GM19468 (cell line): ENCODE measurements around the gene CCDC195.
A peak's percentile ranks its signal among the peaks of the same experiment; 100 is the strongest.

ENCODE experiments used
- ATAC-seq: cut with Tn5 transposase; IDR thresholded peaks from one replicate; pipeline ENCODE4 v1.9.1; 2021; ENCODE audit warnings: mild to moderate bottlenecking, moderate library complexity, moderate number of reproducible peaks; ENCODE audit not compliant: unreplicated experiment; ENCODE audit errors: extremely low read depth

The CCDC195 gene, protein sequence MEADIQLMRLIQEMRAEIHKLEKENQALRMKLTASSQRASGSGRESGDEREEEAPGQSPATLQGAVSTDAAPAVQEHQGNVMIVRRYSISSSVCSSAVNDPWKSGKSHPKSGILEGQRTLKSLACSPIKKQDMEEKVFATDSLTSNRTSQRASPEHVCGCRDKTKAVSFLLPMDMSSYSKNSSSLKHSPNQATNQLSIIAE

GRCh38 chr2:224716201-224716600 lies at the start of gene CCDC195:
Gene CCDC195 (minus strand): TSS chr2:224716365. CDS start chr2:224716365, 0 bp downstream.
- no peak for ATAC-seq

GRCh38 chr2:224764565-224765236 lies 48.5 kb upstream of the CCDC195 start:
- peak; percentile 16 for ATAC-seq

GRCh38 chr2:224757934-224758548 lies 41.9 kb upstream of the CCDC195 start:
- ATAC-seq: no peak

- ATAC-seq: no peak
Observed at GRCh38 chr2:224753743-224754540, 37.8 kb upstream of the CCDC195 start.

- no peak for ATAC-seq
Observed at GRCh38 chr2:224751996-224752698, 36.0 kb upstream of the CCDC195 start.

GRCh38 chr2:224749136-224749535 lies 33.0 kb upstream of the CCDC195 start:
- ATAC-seq: no peak

DNA sequence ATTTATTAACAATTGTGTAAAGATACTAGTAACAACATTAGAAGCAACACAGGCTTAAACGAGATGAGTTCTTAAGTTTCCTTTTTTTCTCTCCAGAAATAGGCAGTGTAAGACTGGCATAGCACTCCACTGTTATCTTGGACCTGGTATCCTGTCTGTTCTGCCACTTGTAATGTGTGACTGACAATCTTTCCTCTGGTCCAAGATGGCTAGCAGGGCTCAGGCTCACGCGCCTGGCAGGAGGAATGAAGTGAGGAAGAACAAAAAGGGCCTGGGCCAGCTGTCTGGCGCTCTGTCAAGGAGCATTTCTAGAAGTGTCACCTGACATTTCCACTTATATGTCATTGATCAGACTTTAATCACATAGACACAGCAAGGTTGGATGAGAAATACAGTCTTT lies 31.6 kb upstream of the CCDC195 start:
- ATAC-seq: no peak

GRCh38 chr2:224736227-224736626 lies 20.1 kb upstream of the CCDC195 start:
- no peak for ATAC-seq

DNA sequence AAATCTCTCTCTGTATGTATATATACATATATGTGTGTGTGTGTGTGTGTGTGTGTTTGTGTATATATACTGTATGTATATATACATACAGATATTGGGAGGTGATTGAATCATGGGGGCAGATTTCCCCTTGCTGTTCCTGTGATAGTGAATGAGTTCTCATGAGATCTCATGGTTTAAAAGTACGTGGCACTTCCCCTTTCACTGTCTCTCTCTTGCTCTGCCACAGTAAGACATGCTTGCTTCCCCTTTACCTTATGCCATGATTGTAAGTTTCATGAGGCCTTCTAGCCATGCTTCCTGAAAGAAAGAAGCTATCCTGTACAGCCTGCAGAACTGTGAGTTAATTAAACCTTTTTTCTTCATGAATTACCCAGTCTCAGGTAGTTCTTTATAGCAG lies 18.8 kb upstream of the CCDC195 start:
- no peak for ATAC-seq

DNA sequence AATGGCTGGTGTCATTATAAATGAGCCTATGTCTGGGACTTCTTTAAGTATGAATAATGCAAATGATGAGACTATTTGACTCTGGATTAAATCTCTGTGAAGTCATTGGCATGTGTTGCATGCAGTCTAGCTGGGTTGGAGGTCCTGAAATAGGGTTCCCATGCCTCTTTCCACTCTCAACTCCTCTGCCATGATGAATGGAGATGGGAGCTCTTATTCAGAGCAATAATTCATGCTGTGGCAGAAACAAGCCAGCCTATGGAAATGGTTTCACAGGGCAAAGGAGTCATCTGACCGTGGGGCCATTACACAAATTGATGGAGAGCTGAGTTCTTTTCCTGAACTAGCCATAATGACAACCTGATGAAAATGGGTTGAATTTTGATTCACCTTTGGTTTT lies 15.5 kb upstream of the CCDC195 start:
- ATAC-seq: no peak

- no peak for ATAC-seq
Observed at GRCh38 chr2:224729435-224729834, 13.3 kb upstream of the CCDC195 start.

GRCh38 chr2:224724331-224724730 lies 8.2 kb upstream of the CCDC195 start:
- ATAC-seq: no peak

GRCh38 chr2:224723586-224724217 lies 7.5 kb upstream of the CCDC195 start:
- no peak for ATAC-seq

DNA sequence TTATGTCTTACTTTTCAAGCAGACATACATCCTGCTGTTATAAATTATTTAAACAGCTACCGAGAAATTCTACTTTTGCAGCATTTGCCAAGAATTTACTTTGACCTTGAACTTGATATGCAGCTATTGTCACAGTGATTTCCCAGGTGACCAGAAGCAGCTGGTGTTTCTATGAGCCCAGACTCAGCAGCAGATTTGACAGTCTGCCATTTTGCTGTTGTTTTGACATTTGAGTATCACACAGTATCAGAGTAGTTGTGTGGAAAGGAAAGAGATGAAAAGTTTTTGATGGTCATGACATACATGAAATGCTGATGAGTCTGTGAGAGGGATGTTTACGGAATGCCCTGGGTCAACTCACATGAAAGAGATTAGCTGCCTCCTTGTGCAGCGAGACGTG lies 6.6 kb upstream of the CCDC195 start:
- no peak for ATAC-seq

DNA sequence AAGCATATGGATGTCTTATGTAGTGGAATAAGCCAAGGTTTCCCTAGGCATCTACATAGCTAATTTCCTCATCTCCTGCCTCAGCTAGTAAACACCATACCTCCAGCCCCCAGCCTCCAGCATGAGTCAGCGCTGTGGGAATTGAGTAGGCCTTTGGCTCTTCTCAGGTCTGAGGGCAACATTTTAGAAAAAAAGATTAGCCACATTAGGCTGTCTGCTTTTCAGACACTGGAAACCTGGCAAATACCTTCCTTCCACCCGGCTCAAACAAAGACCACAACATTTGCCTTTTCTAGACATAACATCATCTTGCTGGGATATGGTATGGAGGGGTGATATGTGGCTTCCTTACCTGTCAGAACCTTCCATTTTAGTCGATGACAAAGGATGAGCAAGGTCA lies 6.1 kb upstream of the CCDC195 start:
- no peak for ATAC-seq

DNA sequence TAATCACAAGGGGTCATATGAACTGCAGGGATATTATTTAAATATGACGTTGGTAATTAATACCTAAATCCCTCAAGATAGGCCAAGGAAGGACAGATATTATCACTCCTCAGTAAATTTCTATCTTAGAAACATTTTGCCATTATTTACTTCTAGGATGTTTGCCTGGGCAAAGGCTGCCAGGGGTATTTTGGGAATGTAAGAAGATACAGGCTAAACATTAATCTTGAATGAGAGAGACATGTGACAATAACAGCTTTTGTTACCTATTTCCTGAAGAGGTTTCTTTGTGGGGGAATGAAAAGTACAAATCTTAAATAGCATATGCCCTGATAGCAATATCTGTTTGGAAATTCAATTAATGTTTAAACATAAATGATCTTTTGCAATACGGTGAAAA lies 756 bp upstream of the CCDC195 start:
- ATAC-seq: no peak

DNA sequence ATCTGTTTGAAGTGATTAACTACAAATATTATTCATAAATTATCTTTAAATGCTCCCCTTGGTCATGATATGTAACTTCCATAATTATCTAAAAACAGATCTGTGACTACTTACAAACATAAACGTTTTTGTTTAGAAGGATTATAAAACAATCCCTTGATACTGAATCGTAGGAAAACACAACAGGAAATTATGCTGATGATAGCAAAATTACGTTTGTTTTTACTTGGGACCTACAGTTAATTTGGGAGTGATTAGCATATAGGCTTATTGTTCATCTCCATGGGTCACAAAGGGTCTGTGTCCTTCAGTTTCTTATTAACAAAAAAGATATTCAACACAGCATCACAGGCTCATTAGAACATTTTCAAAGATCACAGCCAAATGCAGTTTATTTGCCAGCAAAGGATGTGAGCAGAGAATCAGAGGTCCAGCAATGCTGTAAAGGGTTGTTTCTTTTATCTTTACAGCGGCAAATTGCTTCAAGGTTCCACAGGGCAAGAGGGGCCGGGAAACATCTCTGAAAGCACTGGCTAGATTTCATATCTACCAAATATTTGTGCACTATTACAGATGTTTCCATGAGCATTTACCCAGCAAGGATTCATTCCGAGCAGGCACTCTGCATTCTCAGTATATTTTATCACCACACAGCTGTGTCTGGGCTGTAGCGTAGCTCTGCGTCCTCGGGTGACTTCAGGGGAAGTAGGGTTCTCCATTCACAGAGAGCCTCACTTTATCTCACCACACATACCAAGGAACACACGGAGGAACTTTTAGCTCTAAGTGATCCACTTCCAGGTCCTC lies 4.1 kb downstream of the CCDC195 start:
- no peak for ATAC-seq

DNA sequence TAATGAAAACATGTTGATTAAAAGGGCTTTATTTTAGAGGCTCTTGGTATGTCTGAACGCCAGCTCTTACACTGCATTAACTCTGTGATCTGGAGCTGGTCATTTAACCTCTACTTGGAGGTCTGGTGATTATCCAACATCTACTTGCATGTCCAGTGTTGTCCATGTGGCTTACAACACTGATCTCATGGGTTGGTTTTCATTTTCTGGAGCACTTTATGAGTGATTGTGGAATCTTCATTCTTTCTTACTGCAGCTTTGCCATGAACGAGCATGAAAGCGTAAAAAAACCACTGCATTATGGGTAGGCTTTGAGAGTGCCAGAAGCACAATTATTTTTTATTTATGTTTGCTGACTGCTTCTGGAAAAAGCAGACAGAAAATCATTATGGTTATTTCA lies 4.8 kb downstream of the CCDC195 start:
- no peak for ATAC-seq

DNA sequence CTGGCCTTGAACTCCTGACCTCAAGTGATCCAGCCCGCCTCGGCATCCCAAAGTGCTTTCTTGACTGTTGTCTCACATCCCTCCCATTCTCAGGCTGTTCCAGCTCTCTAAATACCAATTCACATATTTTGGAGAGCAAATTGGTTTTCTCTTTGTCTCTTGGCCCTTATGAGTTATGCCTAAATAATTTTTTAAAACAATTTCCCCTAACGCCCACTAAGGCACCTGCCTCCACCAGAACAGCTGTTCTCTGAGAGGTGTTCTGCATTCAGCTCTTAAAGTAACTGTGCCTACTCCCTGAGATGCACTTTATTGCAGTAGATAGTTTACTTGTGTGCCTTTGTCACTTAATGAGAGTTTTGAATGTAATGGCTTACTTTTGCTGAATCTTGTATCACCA lies 6.9 kb downstream of the CCDC195 start:
- no peak for ATAC-seq
